HFF-Myc (cell line): ENCODE data around the gene ETV6.

Experiments used
- DNase-seq: peaks from one replicate; pipeline ENCODE4 v3.0.0-alpha.2; 2011; ENCODE audit warnings: low read depth; ENCODE audit errors: extremely low read depth
- H3K4me3 ChIP-seq: replicated peaks from 2 replicates; pipeline ENCODE4 v1.5.1; 2011; ENCODE audit warnings: low read depth, mild to moderate bottlenecking, control low read depth, low read length
- TF ChIP-seq, protein P1 (sequence below): IDR thresholded peaks from 2 replicates; pipeline ENCODE4 v1.5.1; 2012; ENCODE audit warnings: mild to moderate bottlenecking, low read depth, low read length, control low read depth; ENCODE audit errors: missing control alignments

Gene ETV6

DNA sequence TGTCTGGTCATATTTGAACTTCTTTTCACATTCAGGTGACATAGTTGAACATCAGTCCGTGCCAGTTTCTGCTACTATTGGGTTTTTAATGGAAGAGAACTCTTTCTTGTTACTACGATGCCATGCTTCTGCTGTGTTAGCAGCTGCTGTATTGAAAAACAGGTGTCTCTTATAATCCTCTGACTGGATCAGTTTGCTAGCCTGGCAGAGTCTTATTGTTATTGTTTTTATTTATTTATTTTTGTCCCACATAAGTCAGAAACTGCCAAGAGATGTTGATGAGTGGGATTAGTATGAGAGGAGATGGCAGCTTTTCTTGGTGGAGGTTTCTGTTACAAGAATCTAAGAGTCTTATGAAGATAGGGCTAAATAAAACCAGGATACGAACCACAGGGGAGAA lies 14.6 kb downstream of the ETV6 start:
- TF ChIP-seq, protein P1, sequence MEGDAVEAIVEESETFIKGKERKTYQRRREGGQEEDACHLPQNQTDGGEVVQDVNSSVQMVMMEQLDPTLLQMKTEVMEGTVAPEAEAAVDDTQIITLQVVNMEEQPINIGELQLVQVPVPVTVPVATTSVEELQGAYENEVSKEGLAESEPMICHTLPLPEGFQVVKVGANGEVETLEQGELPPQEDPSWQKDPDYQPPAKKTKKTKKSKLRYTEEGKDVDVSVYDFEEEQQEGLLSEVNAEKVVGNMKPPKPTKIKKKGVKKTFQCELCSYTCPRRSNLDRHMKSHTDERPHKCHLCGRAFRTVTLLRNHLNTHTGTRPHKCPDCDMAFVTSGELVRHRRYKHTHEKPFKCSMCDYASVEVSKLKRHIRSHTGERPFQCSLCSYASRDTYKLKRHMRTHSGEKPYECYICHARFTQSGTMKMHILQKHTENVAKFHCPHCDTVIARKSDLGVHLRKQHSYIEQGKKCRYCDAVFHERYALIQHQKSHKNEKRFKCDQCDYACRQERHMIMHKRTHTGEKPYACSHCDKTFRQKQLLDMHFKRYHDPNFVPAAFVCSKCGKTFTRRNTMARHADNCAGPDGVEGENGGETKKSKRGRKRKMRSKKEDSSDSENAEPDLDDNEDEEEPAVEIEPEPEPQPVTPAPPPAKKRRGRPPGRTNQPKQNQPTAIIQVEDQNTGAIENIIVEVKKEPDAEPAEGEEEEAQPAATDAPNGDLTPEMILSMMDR: no peak
- no peak overlapping the region for H3K4me3 ChIP-seq
- no peak for DNase-seq

DNA sequence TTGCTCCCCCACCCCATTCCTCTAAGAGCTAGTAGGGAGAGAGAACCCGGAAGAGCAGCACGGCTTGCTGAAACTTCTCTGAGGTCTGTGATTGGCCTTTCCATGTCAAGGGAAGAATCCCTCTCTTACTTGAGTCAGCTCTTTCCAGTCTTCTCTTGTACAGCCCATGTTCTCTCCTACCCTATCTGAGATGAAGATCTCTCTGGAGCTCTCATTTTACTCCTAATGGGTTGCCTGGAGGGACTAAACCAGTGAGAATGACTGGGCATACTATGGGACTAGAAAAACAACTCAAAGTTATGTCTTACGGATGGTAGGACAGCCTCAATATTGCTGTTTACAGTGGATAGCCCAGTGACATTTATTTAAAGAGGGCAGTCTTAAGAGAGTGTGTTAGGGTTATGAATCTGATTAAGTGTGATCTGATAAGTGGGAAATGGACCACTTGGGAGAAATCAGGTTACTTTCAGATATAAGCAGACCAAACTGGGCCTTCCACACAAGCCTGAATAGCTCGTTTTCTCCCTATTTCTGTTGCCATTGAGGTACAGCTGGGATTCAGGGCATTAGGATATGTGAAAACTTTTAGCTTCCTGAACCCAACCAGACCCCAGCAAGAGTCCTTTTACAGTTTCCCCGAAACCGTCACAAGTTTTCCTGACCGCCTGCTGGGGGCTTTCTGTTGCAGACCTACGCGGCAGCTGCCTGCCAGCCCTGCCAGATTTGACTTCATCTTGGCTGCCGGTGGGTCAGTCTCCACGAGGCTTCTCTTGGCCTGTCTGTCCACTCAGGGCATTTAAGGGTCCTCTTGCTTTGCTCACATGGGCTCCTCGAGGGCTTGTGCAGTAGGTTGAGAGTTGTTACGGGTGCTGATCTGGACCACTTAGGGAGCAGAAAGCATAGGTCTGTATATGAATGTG lies 16.9 kb downstream of the ETV6 start:
- DNase-seq: no peak
- TF ChIP-seq, protein P1: no peak
- no peak overlapping the region for H3K4me3 ChIP-seq

DNA sequence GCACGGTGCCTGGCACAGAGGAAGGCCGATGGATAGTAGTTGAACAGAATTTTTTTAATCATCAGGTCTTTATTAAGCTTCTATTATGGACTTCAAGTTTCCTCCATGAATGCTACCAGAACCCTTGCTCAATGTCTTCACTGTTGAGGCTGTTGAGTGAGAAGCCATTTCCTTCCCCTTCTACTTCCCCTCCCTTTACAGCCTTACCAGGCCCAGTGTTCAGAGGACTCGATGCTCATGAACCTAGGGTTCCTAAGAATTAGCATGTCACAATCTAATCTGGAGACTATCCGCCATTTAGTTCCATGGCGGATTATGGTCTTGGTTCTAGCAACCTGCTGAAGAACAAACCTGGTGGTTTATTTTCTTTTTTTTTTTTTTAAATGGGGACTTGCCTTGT lies 17.7 kb downstream of the ETV6 start:
- TF ChIP-seq, protein P1: no peak
- no peak overlapping the region for H3K4me3 ChIP-seq
- DNase-seq: no peak

DNA sequence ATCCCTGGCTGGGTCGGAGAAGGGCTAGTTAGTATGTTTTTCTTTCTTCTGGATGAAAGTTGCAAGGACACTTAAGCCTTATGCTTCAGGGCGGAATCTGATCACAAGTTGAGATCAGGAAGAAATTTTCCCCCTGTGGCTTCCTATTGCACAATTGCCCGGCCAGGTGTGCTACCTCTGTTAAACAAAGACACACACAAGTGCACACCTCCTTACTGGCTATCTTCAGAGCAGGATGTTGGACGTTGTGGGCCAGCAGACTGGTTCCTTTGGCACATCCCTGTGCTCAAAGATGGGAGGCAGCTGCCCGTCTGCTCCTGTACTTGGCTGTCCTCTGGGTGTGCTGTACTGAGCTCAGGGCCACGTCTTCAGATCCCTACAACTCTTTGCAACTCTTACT lies 19.1 kb downstream of the ETV6 start:
- DNase-seq: no peak
- no peak overlapping the region for H3K4me3 ChIP-seq
- TF ChIP-seq, protein P1: no peak

DNA sequence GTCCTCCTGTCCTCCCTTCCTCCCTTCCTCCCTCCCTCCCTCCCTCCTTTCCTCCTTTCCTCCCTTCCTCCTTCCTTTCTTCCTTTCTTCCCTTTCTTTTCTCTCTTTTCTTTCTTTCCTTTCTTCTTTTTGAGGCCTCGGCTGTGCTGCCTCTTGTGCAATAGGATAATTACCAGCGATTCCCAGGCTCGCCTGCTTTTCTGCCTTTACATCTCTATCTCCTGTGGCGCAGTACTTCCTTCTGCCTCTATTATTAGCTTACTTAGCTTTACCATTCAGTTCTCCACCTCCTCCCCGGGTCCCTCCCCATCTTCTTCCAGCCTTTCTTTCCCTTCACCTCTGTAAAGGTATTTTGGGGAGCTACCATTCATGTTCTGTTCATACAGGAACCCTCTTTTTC lies 19.9 kb downstream of the ETV6 start:
- no peak for DNase-seq
- TF ChIP-seq, protein P1: no peak

DNA sequence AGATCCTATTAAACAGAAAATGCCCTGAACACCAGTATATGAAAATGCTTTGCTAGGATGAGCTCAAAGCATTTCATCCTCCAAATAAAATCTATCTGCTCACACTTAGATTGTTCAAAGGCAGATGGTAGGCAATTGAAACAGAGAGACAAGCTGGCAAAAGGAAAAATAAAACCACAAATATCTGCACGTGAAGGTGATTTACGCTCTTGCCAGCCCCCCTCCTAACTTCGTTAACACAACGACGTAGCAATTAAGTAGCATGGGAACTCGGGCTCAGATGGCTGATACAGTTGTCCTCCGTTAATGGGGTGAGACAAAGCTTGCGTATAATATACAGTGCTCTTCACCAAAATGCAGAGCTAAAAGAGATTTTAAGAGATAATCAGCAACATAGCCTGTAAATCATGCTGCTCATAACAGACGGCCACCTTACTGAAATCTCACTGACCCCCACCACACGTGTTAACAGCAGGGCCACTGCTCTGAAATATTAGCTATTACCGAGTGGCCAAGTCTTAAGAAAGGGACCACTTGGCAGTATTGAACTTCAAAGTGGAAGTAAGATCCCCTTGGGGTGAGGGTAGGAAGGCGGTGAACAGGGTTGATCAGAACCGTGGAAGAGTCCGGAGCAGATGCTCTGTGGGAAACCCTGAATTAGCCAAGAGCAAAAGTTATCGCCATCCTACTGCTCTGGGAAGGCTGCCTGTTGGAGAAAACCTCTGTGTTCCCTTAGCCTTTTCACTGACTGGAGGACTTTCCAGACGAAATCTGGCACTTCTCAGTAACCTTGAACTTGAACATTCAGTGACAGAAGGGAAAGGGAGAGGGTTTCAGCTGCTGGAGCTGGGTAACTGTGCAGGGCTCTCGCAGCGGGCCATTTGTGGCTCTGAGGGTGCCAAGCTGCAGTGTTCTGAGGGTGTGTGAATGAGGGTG lies 23.1 kb downstream of the ETV6 start:
- TF ChIP-seq, protein P1: no peak
- no peak overlapping the region for H3K4me3 ChIP-seq
- DNase-seq: no peak

More for the DNA sequence above, 19.9 kb downstream of the ETV6 start:
- H3K4me3 ChIP-seq: no peak overlapping the region
